Smooth muscle cell of trachea (primary cell): ENCODE measurements around the gene SETD3. TPM values are rescaled to one million over a fixed set of nuclear protein-coding genes. Genes with fewer than 3 reads are reported as not detected.

ENCODE experiments used
- total RNA-seq: library from RNA; depleted of rRNA; stranded (reverse); fragments of >200 nt; gene quantifications from 2 replicates; pipeline ENCODE4 v1.2.1, GENCODE V29; 2014

Gene SETD3
- 42.0 and 42.5 TPM in 2 replicates for total RNA-seq

GRCh38 chr14:99479906-99480869 is at the start of gene SETD3:
SETD3 (minus strand) TSS chr14:99480859; CDS start chr14:99465805, 15,054 bp downstream.

GRCh38 chr14:99480917-99481744 is 472 bp upstream of the SETD3 start, which contains the start of gene CCNK:
CCNK (plus strand) TSS chr14:99481409; CDS start chr14:99492678, 11,269 bp downstream.

Other genes starting within 250 kb of the SETD3 start
- gene BCL11B, start 208.7 kb downstream of the SETD3 start, total RNA-seq: under 0.01 TPM in 1 of 2 replicates, not detected in the other
- gene CCNK, start 550 bp upstream of the SETD3 start, total RNA-seq: 28.3 and 42.3 TPM in 2 replicates
- 5.0 and 6.8 TPM in 2 replicates for gene CCDC85C, start 123.3 kb upstream of the SETD3 start, total RNA-seq
- 9.3 and 20.7 TPM in 2 replicates for gene HHIPL1, start 164.3 kb upstream of the SETD3 start, total RNA-seq
- gene CYP46A1, start 203.4 kb upstream of the SETD3 start, total RNA-seq: 0.29 and 0.99 TPM in 2 replicates